OCI-LY7 (cell line): ENCODE results near the gene TMEM238. TPM values are rescaled to one million over a fixed set of nuclear protein-coding genes. Genes with fewer than 3 reads are reported as not detected.
"Not testable (repeated sequence)": the region's sequence is repeated elsewhere in the genome, so short reads cannot be mapped to it uniquely, and the experiment has no call there.

Experiments
- BruUV-seq: library from RNA; stranded (reverse); fragments of 400-500 nt; replicated peaks from 2 replicates; lab custom pipeline; 2021; lab: Mats Ljungman, UMichigan
- CTCF ChIA-PET: fragments of 300-600 bp; sonication (Branson Sonifier 250); formaldehyde crosslinking; loops from one replicate; lab custom pipeline; 2022; ENCODE audit warnings: antibody characterized with exemption; ENCODE audit not compliant: unreplicated experiment; lab: Charles Lee
- POLR2A ChIA-PET: fragments of 300-600 bp; sonication (Branson Sonifier 250); formaldehyde crosslinking; loops from one replicate; lab custom pipeline; 2022; ENCODE audit warnings: antibody characterized with exemption; lab: Charles Lee
- DNase-seq: peaks from one replicate; pipeline ENCODE4 v3.0.0-alpha.2; 2015; ENCODE audit warnings: low spot score
- H2AFZ ChIP-seq: fragments of 200-600 bp; sonication (generic), shearing (Covaris generic); 2 replicates; pipeline ENCODE4 v1.6.1; 2014; ENCODE audit warnings: mild to moderate bottlenecking, antibody characterized with exemption, low read length, moderate library complexity
- H3K27ac ChIP-seq: fragments of 200-600 bp; sonication (generic); 2 replicates; pipeline ENCODE4 v1.5.1; 2014; ENCODE audit warnings: mixed run types, low read depth, mild to moderate bottlenecking, moderate library complexity, low read length, inconsistent platforms; ENCODE audit not compliant: poor library complexity, severe bottlenecking
- H3K36me3 ChIP-seq: fragments of 200-600 bp; sonication (generic); 2 replicates; pipeline ENCODE4 v1.6.1; 2014; ENCODE audit warnings: mild to moderate bottlenecking, antibody characterized with exemption, low read length, moderate library complexity, mixed read lengths; ENCODE audit not compliant: insufficient read depth
- H3K4me1 ChIP-seq: fragments of 200-600 bp; sonication (generic); 2 replicates; pipeline ENCODE4 v1.5.1; 2014; ENCODE audit warnings: mild to moderate bottlenecking, low read length; ENCODE audit not compliant: insufficient read depth, poor library complexity, severe bottlenecking
- H3K4me2 ChIP-seq: fragments of 200-600 bp; sonication (generic); 2 replicates; pipeline ENCODE4 v1.6.1; 2014; ENCODE audit warnings: mild to moderate bottlenecking, low read length
- H3K4me3 ChIP-seq: fragments of 200-600 bp; sonication (generic); 2 replicates; pipeline ENCODE4 v1.5.1; 2014; ENCODE audit warnings: mild to moderate bottlenecking, low read depth, low read length; ENCODE audit not compliant: poor library complexity, severe bottlenecking
- H3K79me2 ChIP-seq: fragments of 200-600 bp; sonication (generic); 2 replicates; pipeline ENCODE4 v1.6.1; 2016; ENCODE audit warnings: low read depth, mild to moderate bottlenecking, low read length, moderate library complexity, mixed read lengths; ENCODE audit not compliant: insufficient read depth
- H3K9me2 ChIP-seq: fragments of 200-600 bp; sonication (generic); 2 replicates; pipeline ENCODE4 v1.6.1; 2016; ENCODE audit warnings: mild to moderate bottlenecking, low read length, mixed read lengths; ENCODE audit not compliant: insufficient read depth
- H3K9me3 ChIP-seq: fragments of 200-600 bp; sonication (generic); 2 replicates; pipeline ENCODE4 v1.6.1; 2014; ENCODE audit warnings: mild to moderate bottlenecking, mixed run types, low read length, mixed read lengths
- H4K20me1 ChIP-seq: fragments of 200-600 bp; sonication (generic); 2 replicates; pipeline ENCODE4 v1.6.1; 2014; ENCODE audit warnings: mild to moderate bottlenecking, antibody characterized with exemption, low read length, moderate library complexity, mixed read lengths; ENCODE audit not compliant: insufficient read depth
- EZH2phosphoT487 ChIP-seq: fragments of 200-600 bp; sonication (generic); IDR thresholded peaks from 2 replicates; pipeline ENCODE4 v1.6.1; 2018; ENCODE audit warnings: low read depth, borderline replicate concordance, mild to moderate bottlenecking, mixed run types, antibody characterized with exemption, low read length, moderate library complexity, mixed read lengths
- intact Hi-C: fragments of 100-400 bp; cut with micrococcal nuclease; formaldehyde crosslinking; loops from one replicate; pipeline ENCODE4 v1.10.0; 2022; ENCODE audit not compliant: unreplicated experiment
- total RNA-seq, 2 experiments: library from RNA; depleted of rRNA in 1 of 2; stranded (reverse); fragments of >200 nt in 1 of 2; shearing (Covaris generic) in 1 of 2; gene quantifications; 2 replicates each; pipeline ENCODE4 v1.2.3, GENCODE V29; 2014 to 2022
- TF ChIP-seq, protein P1 (sequence below): fragments of 200-600 bp; sonication (generic); conservative IDR thresholded peaks from 2 replicates; pipeline ENCODE4 v1.5.1; 2014; ENCODE audit warnings: mild to moderate bottlenecking, antibody characterized with exemption, low read length, moderate library complexity, mixed read lengths

The TMEM238 gene
- total RNA-seq, 2 experiments from 2014 or later: 2.7 to 6.5 TPM

DNA sequence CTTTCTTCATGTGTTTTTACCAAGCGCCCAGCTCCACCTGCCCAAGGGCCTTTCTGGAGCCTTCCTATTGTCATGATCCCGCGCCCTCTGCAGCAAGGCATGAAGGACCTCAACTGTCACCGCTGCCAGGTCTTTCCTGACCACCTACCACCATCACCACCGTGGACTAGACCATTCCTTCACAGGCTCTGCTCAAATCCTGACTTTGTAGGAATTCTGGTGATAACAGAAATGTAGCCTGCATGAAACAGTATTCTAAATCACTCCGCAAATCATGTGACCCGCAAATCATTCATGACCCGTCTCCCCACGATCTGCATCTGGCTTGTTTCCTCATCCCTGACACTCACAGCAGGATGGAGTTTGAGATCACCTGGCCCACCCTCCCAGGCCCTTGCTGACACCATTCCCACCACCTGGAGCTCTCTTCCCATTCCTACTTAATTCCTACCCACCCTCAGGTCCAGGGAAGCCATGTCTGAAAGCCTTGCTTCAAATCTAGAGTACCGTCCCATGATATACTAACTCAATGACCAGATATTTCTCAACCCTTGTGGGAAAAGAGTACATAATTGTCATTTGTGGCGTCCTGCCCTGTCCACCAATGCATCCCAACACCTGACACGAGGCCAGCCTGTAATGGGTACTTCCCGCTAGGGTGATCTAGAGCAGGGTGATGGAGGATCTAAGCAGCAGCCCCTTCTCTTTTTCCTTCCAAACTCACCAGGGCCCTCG is 22.2 kb upstream of the TMEM238 start:
- Histone ChIP-seq H3K4me1 (peaks cover 32% of the 10 kb centered on the region), H2AFZ (no peak overlapping the region), H3K4me3 (peak overlapping the region; percentile 100), H3K9me3 (peaks cover 21% of the 10 kb centered on the region; the same call in 1 of the 2 replicates), H3K9me2 (no peaks in the 10 kb centered on the region), H3K36me3 (peaks cover 59% of the 10 kb centered on the region), H4K20me1 (peaks cover 33% of the 10 kb centered on the region), H3K79me2 (peaks cover 47% of the 10 kb centered on the region), H3K27ac (peak overlapping the region; percentile 92), H3K4me2 (peak overlapping the region; percentile 89)
- intact Hi-C loops: loop anchor here (2.0 kb wide), 1 partner anchor 125 kb away; the partner anchor contains the start of gene HSPBP1
- no TSS peak for BruUV-seq
- CTCF ChIA-PET: no interaction called here
- DNase-seq: peak; percentile 40
- POLR2A ChIA-PET: interaction anchor here (0.5 kb wide), 1 partner anchor 154 kb away, joined by 3 read pairs; no protein-coding TSS in a partner anchor
- no peak for TF ChIP-seq EZH2phosphoT487
- TF ChIP-seq, protein P1, sequence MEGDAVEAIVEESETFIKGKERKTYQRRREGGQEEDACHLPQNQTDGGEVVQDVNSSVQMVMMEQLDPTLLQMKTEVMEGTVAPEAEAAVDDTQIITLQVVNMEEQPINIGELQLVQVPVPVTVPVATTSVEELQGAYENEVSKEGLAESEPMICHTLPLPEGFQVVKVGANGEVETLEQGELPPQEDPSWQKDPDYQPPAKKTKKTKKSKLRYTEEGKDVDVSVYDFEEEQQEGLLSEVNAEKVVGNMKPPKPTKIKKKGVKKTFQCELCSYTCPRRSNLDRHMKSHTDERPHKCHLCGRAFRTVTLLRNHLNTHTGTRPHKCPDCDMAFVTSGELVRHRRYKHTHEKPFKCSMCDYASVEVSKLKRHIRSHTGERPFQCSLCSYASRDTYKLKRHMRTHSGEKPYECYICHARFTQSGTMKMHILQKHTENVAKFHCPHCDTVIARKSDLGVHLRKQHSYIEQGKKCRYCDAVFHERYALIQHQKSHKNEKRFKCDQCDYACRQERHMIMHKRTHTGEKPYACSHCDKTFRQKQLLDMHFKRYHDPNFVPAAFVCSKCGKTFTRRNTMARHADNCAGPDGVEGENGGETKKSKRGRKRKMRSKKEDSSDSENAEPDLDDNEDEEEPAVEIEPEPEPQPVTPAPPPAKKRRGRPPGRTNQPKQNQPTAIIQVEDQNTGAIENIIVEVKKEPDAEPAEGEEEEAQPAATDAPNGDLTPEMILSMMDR: no peak

DNA sequence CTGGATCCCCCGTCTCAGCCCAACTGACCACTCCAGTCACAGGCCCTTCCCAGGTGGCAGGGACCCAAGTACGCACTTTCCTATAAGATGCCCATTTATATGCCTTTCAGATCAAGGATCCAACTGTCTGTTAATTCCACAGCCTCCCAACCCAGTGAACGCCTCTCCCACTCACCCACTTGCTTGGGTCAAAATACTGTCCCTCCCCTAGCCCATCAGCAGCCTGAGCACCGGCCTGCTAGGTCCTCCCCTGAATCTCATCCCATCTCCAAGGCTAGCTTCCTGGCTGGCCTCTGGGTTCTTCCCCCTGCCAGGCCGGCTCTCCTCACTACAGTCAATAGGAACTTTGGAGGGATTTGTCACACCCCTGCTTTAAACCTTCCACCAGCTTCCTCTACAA is 21.5 kb upstream of the TMEM238 start:
- peak overlapping the region; percentile 100 for H3K4me3 ChIP-seq
- H2AFZ ChIP-seq: no peak overlapping the region
- ChIA-PET POLR2A (no interaction called here), CTCF (no interaction called here)
- H3K9me2 ChIP-seq: no peaks in the 10 kb centered on the region
- H4K20me1 ChIP-seq: peaks cover 36% of the 10 kb centered on the region
- peaks cover 32% of the 10 kb centered on the region for H3K4me1 ChIP-seq
- H3K9me3 ChIP-seq: peaks cover 21% of the 10 kb centered on the region; the same call in 1 of the 2 replicates
- no peak for TF ChIP-seq EZH2phosphoT487
- TF ChIP-seq, protein P1: no peak
- intact Hi-C loops: loop anchor here (2.0 kb wide), 1 partner anchor 125 kb away; the partner anchor contains the start of gene HSPBP1
- H3K4me2 ChIP-seq: peak overlapping the region; percentile 89
- H3K79me2 ChIP-seq: peaks cover 47% of the 10 kb centered on the region
- H3K36me3 ChIP-seq: peaks cover 64% of the 10 kb centered on the region
- DNase-seq: no peak
- peak overlapping the region; percentile 92 for H3K27ac ChIP-seq
- no TSS peak for BruUV-seq

DNA sequence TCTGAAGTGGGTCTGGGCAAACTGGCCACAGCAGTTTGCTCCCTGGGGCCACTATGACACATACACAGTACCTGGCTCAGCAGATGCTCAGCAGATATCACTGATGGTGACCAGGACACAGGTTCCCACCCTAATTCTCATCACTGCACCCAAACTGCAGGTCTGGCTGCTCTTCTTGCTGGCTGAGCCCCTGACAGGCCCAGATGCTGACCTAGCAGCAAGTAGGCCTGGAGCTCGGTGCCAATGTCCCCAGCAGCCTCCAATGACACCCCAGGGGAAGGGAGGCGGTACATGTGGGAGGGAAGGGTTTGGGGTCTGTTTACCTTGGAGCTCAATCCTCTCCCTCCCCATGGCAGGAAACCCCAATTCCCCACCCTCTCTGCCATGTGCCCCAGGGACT is 18.4 kb upstream of the TMEM238 start:
- Histone ChIP-seq H2AFZ (no peak overlapping the region), H4K20me1 (peaks cover 36% of the 10 kb centered on the region), H3K9me3 (no peaks in the 10 kb centered on the region), H3K36me3 (peaks cover 73% of the 10 kb centered on the region), H3K27ac (no peak overlapping the region), H3K4me1 (peaks cover 22% of the 10 kb centered on the region), H3K4me3 (no peak overlapping the region), H3K4me2 (no peak overlapping the region), H3K79me2 (peaks cover 47% of the 10 kb centered on the region), H3K9me2 (no peaks in the 10 kb centered on the region)
- POLR2A ChIA-PET: interaction anchor here (1.1 kb wide), 1 partner anchor 11 kb away, joined by 3 read pairs; no protein-coding TSS in a partner anchor
- CTCF ChIA-PET: no interaction called here
- DNase-seq: no peak
- intact Hi-C loops: no loop called here
- BruUV-seq: no TSS peak
- TF ChIP-seq EZH2phosphoT487: no peak
- TF ChIP-seq, protein P1: no peak

DNA sequence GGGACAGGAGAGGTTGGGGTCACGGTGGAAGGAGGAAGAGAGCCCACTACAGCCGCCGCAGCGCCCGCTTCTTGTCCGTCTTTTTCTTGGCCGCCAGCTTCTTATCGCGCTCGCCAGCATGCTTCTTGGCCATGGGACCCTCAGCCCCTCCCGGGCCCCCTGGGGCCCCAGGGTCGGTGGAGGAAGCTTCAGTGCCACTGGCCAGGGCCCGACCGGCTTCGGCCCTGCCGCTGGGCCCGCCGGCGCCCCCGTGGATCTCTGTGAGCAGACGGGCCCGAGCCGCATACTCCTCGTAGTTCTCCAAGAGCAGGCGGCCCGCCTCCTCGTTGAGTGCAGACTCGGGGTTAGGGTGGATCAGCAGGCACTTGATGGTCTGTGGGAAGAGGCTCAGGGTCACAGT is 17.3 kb upstream of the TMEM238 start:
- peaks cover 62% of the 10 kb centered on the region for H3K36me3 ChIP-seq
- H2AFZ ChIP-seq, BruUV-seq, CTCF ChIA-PET, intact Hi-C loops, H3K4me3 ChIP-seq, DNase-seq, H3K9me2 ChIP-seq, H3K9me3 ChIP-seq, H3K4me2 ChIP-seq, H3K27ac ChIP-seq: not testable (repeated sequence)
- H3K4me1 ChIP-seq: peaks cover 22% of the 10 kb centered on the region
- peaks cover 35% of the 10 kb centered on the region for H3K79me2 ChIP-seq
- POLR2A ChIA-PET: interaction anchor here (1.1 kb wide), 1 partner anchor 10 kb away, joined by 3 read pairs; no protein-coding TSS in a partner anchor
- peaks cover 28% of the 10 kb centered on the region for H4K20me1 ChIP-seq
